HCT116 (cell line): Measurements from ENCODE around the gene ZNF384. TPM values are rescaled to one million over a fixed set of nuclear protein-coding genes. Genes with fewer than 3 reads are reported as not detected.
A peak's percentile ranks its signal among the peaks of the same experiment; 100 is the strongest.

ENCODE experiments used
- ATAC-seq: fragments of 200-7000 bp; cut with Tn5 transposase; 2 replicates; pipeline ENCODE4 v1.9.1; 2020; ENCODE audit warnings: mild to moderate bottlenecking, moderate library complexity
- BruUV-seq: library from RNA; stranded (reverse); fragments of 400-500 nt; replicated peaks from 2 replicates; lab custom pipeline; 2021; lab: Mats Ljungman, UMichigan
- CTCF ChIA-PET: fragments of 300-600 bp; sonication (Branson Sonifier 250); formaldehyde crosslinking; loops from one replicate; lab custom pipeline; 2021; ENCODE audit warnings: antibody characterized with exemption; lab: Charles Lee
- POLR2A ChIA-PET: fragments of 300-600, 350-600 bp; sonication (Branson Sonifier 250); formaldehyde crosslinking; loops from one replicate; lab custom pipeline; 2021; ENCODE audit warnings: antibody characterized with exemption; lab: Charles Lee
- RAD21 ChIA-PET, 2 experiments: fragments of 300-600 bp; sonication (Branson Sonifier 250); formaldehyde crosslinking; loops; one replicate each; lab custom pipeline; 2023; ENCODE audit warnings: low total read pairs in 2 of 2; ENCODE audit not compliant: uncharacterized antibody in 2 of 2, unreplicated experiment in 2 of 2, low non-redundant PET in 1 of 2; lab: Charles Lee
- DNase-seq: peaks from one replicate; pipeline ENCODE4 v3.0.0-alpha.2; 2010; ENCODE audit warnings: low read depth, low spot score
- H2AFZ ChIP-seq: fragments of 200-600 bp; shearing (Covaris generic), sonication (generic); 2 replicates; pipeline ENCODE4 v1.6.1; 2017; ENCODE audit warnings: low read depth, mixed run types, mixed read lengths, antibody characterized with exemption, low read length; ENCODE audit not compliant: poor library complexity, severe bottlenecking
- H3K27ac ChIP-seq: 2 replicates; pipeline ENCODE4 v1.5.1; 2012; ENCODE audit warnings: low read depth, low read length
- H3K27me3 ChIP-seq: fragments of 200-600 bp; sonication (generic); 2 replicates; pipeline ENCODE4 v1.6.1; 2016; ENCODE audit warnings: mixed run types, low read length, mixed read lengths; ENCODE audit not compliant: insufficient read depth
- H3K36me3 ChIP-seq, 2 experiments: fragments of 200-500 bp in 1 of 2; fragments of 200-600 bp in 1 of 2; sonication (Bioruptor generic) in 1 of 2; sonication (generic) in 1 of 2; 2 replicates each; pipeline versions ENCODE4 v1.5.1 to v1.6.1; 2014 to 2016; ENCODE audit warnings: low read length in 2 of 2, inconsistent platforms in 1 of 2, mixed read lengths in 1 of 2, mixed run types in 1 of 2; ENCODE audit not compliant: insufficient read depth in 2 of 2, control insufficient read depth in 1 of 2
- H3K4me1 ChIP-seq, 2 experiments: fragments of 200-600 bp in 1 of 2; sonication (generic) in 1 of 2; 2 replicates each; pipeline versions ENCODE4 v1.5.1 to v1.6.1; 2012 to 2017; ENCODE audit warnings: low read length in 2 of 2, inconsistent platforms in 1 of 2, mild to moderate bottlenecking in 1 of 2, mixed read lengths in 1 of 2, mixed run types in 1 of 2, moderate library complexity in 1 of 2; ENCODE audit not compliant: insufficient read depth in 2 of 2, control insufficient read depth in 1 of 2
- H3K4me2 ChIP-seq: fragments of 200-600 bp; sonication (generic); 2 replicates; pipeline ENCODE4 v1.6.1; 2017; ENCODE audit warnings: mixed run types, low read length, mixed read lengths
- H3K4me3 ChIP-seq, 2 experiments: fragments of 200-600 bp in 1 of 2; sonication (generic) in 1 of 2; replicated peaks in 1 of 2; 2 replicates each; pipeline ENCODE4 v1.5.1; 2011 to 2016; ENCODE audit warnings: low read length in 2 of 2, control low read depth in 1 of 2, low read depth in 1 of 2, mild to moderate bottlenecking in 1 of 2, mixed read lengths in 1 of 2, mixed run types in 1 of 2
- H3K79me2 ChIP-seq: fragments of 200-600 bp; sonication (generic); 2 replicates; pipeline ENCODE4 v1.6.1; 2017; ENCODE audit warnings: mild to moderate bottlenecking, mixed run types, low read length, moderate library complexity, mixed read lengths; ENCODE audit not compliant: insufficient read depth
- H3K9ac ChIP-seq: fragments of 200-600 bp; sonication (generic); 2 replicates; pipeline ENCODE4 v1.6.1; 2016; ENCODE audit warnings: low read length, mixed read lengths
- H3K9me2 ChIP-seq: fragments of 200-600 bp; sonication (generic), shearing (Covaris generic); 2 replicates; pipeline ENCODE4 v1.6.1; 2017; ENCODE audit warnings: mixed run types, mild to moderate bottlenecking, moderate library complexity; ENCODE audit not compliant: insufficient read depth
- H3K9me3 ChIP-seq, 2 experiments: fragments of 200-500 bp in 1 of 2; fragments of 200-600 bp in 1 of 2; sonication (Bioruptor generic) in 1 of 2; sonication (generic) in 1 of 2; 2 replicates each; pipeline ENCODE4 v1.6.1; 2014 to 2017; ENCODE audit warnings: low read length in 2 of 2, mixed read lengths in 2 of 2, inconsistent platforms in 1 of 2, low read depth in 1 of 2, mild to moderate bottlenecking in 1 of 2, mixed run types in 1 of 2, moderate library complexity in 1 of 2; ENCODE audit not compliant: control insufficient read depth in 1 of 2, insufficient read depth in 1 of 2
- H4K20me1 ChIP-seq: fragments of 200-600 bp; sonication (generic), shearing (Covaris generic); 2 replicates; pipeline ENCODE4 v1.6.1; 2017; ENCODE audit warnings: mixed run types, mild to moderate bottlenecking, moderate library complexity; ENCODE audit not compliant: insufficient read depth
- EGR1 ChIP-seq: IDR thresholded peaks from 2 replicates; pipeline ENCODE4 v1.6.1; 2012; ENCODE audit warnings: low read depth
- ELF1 ChIP-seq: IDR thresholded peaks from 2 replicates; pipeline ENCODE4 v1.6.1; 2012; ENCODE audit warnings: low read depth, borderline replicate concordance
- EZH2 ChIP-seq: fragments of 200-600 bp; sonication (generic); IDR thresholded peaks from 2 replicates; pipeline ENCODE4 v1.6.1; 2017; ENCODE audit warnings: antibody characterized with exemption, mixed run types
- RAD21 ChIP-seq: IDR thresholded peaks from 2 replicates; pipeline ENCODE4 v1.6.1; 2012; ENCODE audit warnings: low read depth, mild to moderate bottlenecking
- TCF7L2 ChIP-seq: IDR thresholded peaks from 2 replicates; pipeline ENCODE4 v1.7.0; 2011; ENCODE audit warnings: borderline replicate concordance, inconsistent platforms; ENCODE audit not compliant: insufficient read depth, insufficient read length; ENCODE audit errors: extremely low read depth
- ZNF274 ChIP-seq: fragments of 200-500 bp; sonication (Bioruptor generic); IDR thresholded peaks from 2 replicates; pipeline ENCODE4 v1.6.1; 2014; ENCODE audit warnings: mild to moderate bottlenecking, low read depth, low read length, inconsistent platforms
- intact Hi-C: fragments of 100-400 bp; cut with micrococcal nuclease; formaldehyde crosslinking; loops from 2 replicates; pipeline ENCODE4 v1.10.0; 2022
- total RNA-seq: library from RNA; stranded (reverse); gene quantifications from one replicate; pipeline ENCODE4 v1.2.1, GENCODE V29; 2021; ENCODE audit not compliant: unreplicated experiment
- TF ChIP-seq, protein P1 (sequence below), 3 experiments: fragments of 200-600 bp in 1 of 3; sonication (generic) in 1 of 3; IDR thresholded peaks in 2 of 3; conservative IDR thresholded peaks in 1 of 3; 2 replicates each; pipeline ENCODE4 v1.5.1; 2012 to 2017; ENCODE audit warnings: low read depth in 2 of 3, low read length in 2 of 3, antibody characterized with exemption in 1 of 3, borderline replicate concordance in 1 of 3, control low read depth in 1 of 3, mild to moderate bottlenecking in 1 of 3, mixed read lengths in 1 of 3, mixed run types in 1 of 3, moderate library complexity in 1 of 3; ENCODE audit not compliant: insufficient read depth in 1 of 3

Gene ZNF384
- total RNA-seq, 1 experiment from 2014 or later: 73.4 TPM

DNA sequence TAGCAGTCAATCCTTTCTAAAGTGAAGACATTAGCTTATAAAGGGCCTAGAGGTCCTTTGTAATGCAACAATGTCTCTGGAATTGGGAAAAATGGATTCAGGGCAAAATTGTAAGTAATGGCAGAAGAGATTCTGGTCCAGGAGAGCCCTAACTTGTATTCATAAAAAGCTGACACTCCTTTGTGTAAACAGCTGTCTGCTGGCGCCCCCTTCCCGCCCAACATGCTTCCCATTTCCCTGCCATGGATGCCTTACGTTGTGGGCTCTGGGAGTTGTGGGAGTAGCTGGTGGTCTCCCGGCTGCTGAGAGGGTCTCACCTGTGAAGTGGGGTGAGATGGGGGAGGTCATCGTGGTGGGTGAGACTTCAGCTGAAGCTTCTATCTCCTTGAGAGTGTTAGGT is 44.3 kb downstream of the ZNF384 start:
- CTCF ChIA-PET: no interaction called here
- Histone ChIP-seq H2AFZ (no peak overlapping the region), H3K79me2 (no peaks in the 10 kb centered on the region), H3K4me1 (no peaks in the 10 kb centered on the region), H3K9me2 (no peaks in the 10 kb centered on the region), H3K27me3 (peaks cover 6% of the 10 kb centered on the region; the same call in 1 of the 2 replicates), H3K9me3 (peaks cover 0 to 10% of the 10 kb centered on the region in 2 experiments; a peak in 1 of 4 replicates), H4K20me1 (no peaks in the 10 kb centered on the region), H3K9ac (no peak overlapping the region), H3K4me2 (no peak overlapping the region), H3K4me3 (no peak overlapping the region), H3K36me3 (no peaks in the 10 kb centered on the region), H3K27ac (no peak overlapping the region)
- POLR2A ChIA-PET: no interaction called here
- RAD21 ChIA-PET: no interaction called here
- TF ChIP-seq RAD21 (peak; percentile 67), EZH2 (no peak), EGR1 (no peak), TCF7L2 (no peak), ELF1 (no peak)
- TF ChIP-seq, protein P1, sequence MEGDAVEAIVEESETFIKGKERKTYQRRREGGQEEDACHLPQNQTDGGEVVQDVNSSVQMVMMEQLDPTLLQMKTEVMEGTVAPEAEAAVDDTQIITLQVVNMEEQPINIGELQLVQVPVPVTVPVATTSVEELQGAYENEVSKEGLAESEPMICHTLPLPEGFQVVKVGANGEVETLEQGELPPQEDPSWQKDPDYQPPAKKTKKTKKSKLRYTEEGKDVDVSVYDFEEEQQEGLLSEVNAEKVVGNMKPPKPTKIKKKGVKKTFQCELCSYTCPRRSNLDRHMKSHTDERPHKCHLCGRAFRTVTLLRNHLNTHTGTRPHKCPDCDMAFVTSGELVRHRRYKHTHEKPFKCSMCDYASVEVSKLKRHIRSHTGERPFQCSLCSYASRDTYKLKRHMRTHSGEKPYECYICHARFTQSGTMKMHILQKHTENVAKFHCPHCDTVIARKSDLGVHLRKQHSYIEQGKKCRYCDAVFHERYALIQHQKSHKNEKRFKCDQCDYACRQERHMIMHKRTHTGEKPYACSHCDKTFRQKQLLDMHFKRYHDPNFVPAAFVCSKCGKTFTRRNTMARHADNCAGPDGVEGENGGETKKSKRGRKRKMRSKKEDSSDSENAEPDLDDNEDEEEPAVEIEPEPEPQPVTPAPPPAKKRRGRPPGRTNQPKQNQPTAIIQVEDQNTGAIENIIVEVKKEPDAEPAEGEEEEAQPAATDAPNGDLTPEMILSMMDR (IDR thresholded peaks at IDR 0.05 in 2 of 3, conservative IDR thresholded peaks at IDR 0.05 in 1 of 3; ENCODE audit: borderline replicate concordance in 1 of 3, insufficient read depth in 1 of 3, low read depth in 2 of 3, low read length in 2 of 3): peak in 1 of 3 experiments; percentile 47; a peak in 1 of 6 replicates
- intact Hi-C loops: no loop called here
- ATAC-seq (no peak), DNase-seq (no peak)
- BruUV-seq: no TSS peak

DNA sequence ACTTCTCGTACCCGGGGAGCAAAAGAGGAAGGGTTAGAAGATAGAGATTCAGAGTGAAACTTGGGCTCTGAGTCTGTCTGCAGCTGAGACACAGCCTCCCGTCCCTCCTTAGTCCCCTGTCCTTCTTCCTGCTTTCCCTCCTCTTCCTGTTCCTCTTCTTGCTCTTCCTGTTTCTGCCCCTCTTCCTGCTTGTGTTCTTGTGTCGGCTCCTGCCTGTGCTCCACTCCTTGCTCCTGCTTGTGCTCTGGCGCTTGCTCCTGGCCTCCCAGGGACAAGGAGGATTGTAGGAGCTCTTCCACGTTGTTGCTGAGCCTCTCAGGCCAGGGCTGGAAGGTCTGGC is 44.9 kb downstream of the ZNF384 start:
- no peaks in the 10 kb centered on the region for H3K4me1 ChIP-seq
- no peak overlapping the region for H3K27ac ChIP-seq
- CTCF ChIA-PET: no interaction called here
- POLR2A ChIA-PET: no interaction called here
- no peak for ATAC-seq
- H3K4me3 ChIP-seq: no peak overlapping the region
- TF ChIP-seq ZNF274 (peak; percentile 20; the same call in 1 of the 2 replicates), TCF7L2 (no peak)
- TF ChIP-seq, all 23 proteins: peak for 1
- H4K20me1 ChIP-seq: no peaks in the 10 kb centered on the region
- no peak overlapping the region for H2AFZ ChIP-seq
- intact Hi-C loops: no loop called here
- H3K9me3 ChIP-seq: peaks cover 0 to 10% of the 10 kb centered on the region in 2 experiments; a peak in 1 of 4 replicates
- no TSS peak for BruUV-seq
- H3K27me3 ChIP-seq: peaks cover 6% of the 10 kb centered on the region; the same call in 1 of the 2 replicates
- RAD21 ChIA-PET: no interaction called here
- no peaks in the 10 kb centered on the region for H3K79me2 ChIP-seq
- no peaks in the 10 kb centered on the region for H3K9me2 ChIP-seq
- no peak overlapping the region for H3K4me2 ChIP-seq
- no peak overlapping the region for H3K9ac ChIP-seq
- DNase-seq: no peak
- no peaks in the 10 kb centered on the region for H3K36me3 ChIP-seq
